GOT3 (cell line): ENCODE measurements around the gene FBXO31.
A peak's percentile ranks its signal among the peaks of the same experiment; 100 is the strongest.
"Not testable (repeated sequence)": the region's sequence is repeated elsewhere in the genome, so short reads cannot be mapped to it uniquely, and the experiment has no call there.

Source experiments
- DNase-seq: peaks from one replicate; lab custom pipeline; 2025; ENCODE audit warnings: mixed read lengths; lab: John Stamatoyannopoulos, UW

FBXO31 gene

DNA sequence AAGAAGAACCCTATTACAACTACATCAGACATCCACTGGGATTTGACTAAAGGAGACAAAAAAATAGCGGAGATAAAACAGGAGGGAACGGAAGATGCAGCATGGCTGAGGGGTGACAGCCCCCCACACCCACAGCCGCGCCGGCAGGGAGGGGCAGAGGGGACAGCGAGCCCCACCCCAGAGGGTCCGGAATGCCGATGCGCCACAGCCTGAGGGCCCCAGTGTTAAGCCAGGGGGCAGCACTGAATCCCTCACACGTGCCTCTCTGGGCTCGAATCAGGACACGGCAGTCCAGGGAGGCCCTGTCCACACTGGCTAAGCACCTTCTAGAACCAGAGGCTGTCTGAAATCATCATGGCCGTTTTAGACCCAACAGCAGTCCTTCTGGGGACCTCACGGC, 27.4 kb upstream of the FBXO31 start:
- no peak for DNase-seq

DNA sequence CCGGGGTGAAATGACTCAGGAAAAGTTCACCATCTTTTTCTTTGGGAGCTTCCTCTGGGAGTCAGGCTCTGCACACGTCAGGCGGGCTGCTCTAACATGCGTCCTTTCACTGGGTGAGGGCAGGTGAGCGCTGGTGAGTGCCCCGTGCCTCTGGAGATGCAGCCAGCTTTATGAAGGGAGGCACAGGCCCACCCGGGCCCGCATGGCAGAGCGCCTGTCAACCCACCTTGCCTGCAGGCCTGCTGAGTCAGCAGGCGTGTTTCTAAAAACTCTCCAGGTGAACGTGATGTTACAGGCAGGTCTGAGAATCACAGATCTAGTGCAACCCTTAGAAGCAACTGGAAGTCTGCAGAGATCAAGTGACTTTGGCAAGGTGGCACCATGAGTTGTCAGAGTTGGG, 27.0 kb upstream of the FBXO31 start:
- DNase-seq = no peak

DNA sequence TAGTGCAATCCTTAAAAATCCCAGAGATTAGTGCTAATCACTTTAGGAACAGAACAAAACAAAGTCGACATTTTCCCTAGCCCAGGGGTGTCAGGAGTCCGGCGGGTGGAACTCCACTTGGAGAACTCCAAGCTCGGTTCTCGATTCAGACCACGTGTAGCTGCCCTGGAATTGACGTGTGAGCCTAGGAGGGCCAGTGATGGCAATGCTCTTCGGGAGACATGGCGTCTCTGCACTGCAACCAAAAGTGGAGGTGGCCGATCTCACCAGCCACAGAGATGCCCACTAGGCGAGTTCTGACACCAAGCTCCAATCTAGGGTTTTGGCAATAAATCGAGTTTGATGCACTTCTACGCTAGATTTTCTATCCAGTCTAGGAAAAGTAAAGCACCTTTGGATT, 26.2 kb upstream of the FBXO31 start:
- DNase-seq = no peak

DNA sequence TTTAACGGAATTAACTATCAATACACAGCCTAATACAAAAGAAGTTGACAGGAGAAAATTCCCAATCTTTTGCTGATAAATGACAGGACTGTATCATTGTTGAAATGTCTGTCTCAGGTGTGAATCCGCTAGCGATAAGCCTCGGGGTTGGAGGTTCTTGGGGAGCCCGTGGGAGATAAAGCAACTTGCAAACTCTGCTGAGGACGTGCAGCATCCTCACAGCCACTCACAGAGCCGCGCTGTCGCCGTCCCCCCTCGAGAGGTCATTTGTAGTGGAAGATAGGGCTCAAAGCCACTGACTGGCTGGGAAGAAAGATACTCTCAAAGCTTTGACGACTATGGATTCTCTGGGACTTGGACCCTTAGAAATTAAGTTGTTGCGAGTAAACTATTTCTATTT, 25.6 kb upstream of the FBXO31 start:
- no peak for DNase-seq

DNA sequence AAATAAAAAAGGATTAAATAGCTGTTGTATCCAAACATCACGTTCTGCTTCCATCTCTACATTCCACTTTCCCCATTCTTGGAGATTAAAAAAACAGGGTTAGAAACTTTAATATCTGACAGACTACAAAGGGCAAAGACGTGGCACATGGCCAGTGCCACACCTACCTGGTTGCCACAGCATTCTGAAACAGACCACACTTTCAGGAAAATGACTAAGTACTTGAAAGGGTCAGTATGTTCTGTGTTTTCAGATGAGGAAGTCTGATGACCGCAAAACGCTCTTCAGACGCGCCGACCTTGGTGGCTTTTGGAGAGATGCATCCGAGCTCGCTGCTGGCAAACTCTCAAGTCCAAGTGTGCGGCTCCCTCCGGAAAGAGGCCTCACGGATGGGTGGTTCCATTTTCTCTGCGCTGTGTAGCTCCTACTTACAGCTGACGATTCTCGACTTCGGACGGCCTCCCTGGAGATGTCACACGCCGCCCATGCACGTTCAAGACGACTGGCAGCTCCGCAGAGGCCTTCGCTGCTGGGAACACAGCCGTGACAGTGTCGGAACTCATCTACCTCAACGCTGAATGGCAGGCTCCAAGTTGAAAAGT, 24.0 kb upstream of the FBXO31 start:
- no peak for DNase-seq

DNA sequence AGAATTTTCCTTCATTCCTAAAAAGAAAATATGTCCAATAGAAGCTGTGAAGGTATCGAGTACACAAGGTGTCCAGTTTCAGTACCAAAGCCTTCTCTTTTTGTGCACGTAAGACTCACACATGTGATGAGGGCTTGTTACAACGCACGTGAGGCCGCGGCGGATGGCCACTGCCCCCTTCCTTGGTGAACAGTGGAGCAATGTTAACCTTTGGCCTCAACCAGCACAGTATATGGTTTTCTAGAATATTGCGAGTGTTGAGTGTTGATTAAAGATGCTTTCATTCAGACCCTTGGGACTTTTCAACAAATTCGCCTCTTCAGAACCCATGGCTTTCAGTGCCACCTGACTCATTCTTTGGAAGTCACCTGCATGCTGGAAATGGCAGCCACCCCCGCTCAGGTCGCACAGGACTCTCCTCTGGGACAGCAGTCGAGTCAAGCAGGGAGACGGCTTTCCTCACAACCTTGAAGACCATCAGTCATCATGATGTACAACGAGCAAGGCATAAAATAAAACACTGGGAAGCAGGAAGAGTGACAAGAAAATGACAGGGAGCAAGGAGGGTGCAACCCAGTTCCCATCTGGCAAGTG, 23.0 kb upstream of the FBXO31 start:
- no peak for DNase-seq

DNA sequence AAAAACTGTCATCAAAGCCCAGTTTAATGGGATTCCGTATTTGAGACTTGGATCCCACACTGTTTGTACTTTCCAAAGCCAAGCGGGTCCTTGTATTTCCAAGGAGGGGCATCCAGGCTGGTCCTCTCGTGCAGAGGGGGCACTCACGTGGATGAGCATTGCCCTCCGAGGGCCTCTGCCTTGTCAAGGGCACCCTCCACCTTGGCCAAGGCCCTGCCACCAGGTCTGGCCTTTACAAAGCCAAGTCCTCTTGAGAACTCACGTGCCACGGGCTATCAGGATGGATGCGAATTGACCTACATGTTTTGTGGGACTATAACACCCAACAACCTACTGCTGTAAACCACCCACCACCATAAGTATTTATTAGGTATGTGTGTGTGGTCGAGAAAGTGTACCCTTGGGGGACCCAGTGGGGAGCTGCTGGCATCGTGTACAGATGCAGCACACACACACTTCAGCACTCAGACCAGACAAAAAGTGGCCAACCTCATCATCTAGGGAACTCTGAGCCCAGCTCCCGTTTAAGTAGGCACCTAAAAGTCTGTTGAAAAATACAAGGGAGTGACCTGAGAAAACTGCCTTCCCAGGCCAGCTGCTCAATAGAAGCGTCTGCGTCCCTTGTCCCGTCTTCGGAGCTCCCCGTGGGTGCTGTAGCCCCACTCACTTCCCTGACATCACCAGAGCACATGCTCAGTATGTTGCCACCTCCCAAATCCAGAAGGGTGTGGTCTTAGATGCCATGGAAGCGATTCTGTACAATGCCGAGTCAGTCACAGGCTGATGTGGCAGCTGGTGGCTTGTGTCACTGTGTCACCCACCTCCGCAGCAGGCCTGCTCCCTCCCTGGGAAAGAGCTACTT, 21.4 kb upstream of the FBXO31 start:
- no peak for DNase-seq

DNA sequence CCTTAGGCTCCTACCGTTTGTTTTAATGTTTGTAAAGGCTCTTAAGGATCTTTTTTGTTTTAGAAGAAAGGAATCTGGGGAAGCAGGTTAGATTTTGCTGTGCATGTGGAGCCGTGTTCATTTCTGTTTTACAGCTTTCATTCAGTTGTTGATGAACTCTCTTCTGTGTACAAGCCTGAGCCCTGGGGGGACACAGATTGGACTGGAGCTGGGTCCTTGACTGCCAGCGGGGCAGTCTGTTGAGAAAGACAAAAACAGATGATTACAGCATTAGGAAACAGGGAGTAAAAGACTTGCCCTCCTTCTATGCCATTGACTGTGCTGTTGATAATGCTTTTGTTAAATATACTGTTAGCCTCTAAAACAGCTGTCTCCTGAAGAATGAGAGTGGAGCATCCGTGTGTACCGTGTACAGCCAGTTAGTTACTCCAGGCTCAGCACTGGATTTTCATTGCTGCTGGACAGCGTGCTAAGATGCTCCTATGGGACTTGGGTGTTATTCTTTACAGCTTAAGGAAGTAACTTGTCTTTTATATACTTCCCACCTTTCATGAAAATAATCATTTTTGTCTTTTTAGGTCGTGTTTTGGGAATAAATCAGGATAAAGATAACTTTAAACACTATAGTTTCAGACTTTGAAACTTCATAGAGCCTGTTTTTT, 11.7 kb upstream of the FBXO31 start:
- no peak for DNase-seq

DNA sequence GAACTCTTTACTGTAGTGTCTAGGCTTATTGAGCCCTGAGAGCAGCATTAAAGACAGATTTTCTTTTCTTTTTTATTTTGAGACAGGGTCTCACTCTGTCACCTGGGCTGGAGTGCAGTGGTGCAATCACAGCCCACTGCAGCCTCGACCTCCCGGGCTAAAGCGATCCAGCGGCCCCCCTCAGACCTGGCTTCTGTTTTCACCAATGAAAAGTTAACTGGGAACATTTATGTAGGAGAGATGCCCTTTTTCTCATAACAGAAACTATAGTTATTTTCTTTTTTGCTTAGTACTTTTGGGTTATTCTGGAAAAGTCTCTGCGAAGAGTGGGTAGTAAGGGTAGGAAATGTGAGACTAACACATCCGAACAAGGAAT, 10.1 kb upstream of the FBXO31 start:
- no peak for DNase-seq

DNA sequence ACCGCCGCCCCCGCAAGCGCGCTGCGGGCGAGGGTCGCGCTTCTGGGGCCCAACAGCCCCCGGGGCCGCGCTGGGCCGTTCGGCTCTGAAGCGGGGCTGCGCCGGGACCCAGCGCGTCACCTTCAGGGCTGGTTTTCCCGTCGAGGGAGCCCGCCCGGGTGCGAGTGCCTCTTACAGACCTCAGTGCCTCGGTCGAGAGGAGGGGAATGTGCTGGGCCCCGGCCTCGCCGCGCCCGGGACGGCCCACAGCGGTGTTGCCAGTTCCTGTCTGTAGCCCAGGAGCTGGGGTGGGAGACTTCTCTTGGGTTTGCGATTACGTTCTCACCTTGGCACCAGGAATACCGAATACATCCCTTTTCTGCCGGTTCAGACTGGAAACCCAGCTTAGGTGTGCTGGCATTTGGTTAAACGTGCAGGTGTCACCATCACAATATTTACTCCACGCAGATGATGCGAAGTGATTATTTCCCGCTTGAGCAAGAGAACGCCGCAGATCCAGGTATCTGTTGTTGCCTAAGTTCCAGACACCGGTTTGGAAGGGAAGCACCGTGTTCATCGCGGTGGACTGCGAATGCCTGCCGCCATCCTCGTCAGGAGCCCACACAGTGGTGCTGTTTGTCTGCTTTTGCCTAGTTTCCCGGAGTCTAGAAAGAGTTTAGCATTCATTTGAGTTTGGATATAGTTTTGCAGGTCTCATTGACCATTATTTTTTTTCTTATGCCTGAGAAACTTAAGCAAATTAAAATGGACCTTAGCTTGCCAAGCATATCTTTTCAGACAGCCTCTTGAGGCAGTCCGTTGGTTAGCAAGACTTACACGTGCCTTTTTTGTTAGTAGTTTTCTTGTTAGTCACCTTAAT, 9.5 kb upstream of the FBXO31 start:
- no peak for DNase-seq

DNA sequence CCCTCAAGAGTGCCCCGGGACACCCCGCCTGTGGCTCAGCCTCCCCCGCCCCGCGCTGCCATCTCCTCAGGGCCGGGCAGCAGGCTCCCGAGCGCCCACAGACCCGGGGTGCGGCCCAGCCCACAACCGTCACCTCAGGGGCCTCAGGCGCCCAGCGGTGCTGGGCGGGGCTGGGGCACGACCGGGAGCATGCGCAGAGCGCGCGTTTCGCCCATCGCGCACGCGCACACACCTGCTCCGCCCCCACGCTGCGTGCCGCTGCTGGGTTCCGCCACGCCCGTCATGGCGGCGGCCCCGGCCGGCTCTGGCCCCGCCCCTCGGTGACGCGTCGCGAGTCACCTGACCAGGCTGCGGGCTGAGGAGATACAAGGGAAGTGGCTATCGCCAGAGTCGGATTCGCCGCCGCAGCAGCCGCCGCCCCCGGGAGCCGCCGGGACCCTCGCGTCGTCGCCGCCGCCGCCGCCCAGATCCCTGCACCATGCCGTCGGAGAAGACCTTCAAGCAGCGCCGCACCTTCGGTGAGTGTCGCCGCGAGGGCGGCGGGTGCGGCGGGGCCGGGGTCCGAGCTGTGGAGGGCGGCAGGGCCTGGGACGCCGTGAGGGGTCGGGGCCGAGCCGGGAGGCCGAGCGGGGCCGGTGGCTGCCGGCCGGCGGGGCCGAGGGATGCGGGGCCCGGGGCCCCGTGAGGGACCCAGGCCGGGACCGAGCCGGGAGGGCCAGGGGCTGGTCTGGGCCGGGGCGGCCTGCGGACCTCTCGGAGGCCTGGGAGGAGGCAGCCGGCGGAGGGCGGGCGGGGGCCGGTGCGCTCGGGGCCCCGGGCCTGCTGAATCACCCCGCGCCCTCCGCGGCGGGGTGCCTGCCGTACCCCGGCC, 8.6 kb upstream of the FBXO31 start, which contains the start of gene MAP1LC3B:
Gene MAP1LC3B, plus strand, starts transcription at position 387 of the 871 bp plus-strand sequence. Its CDS starts 92 bp downstream, at position 479.
- peak; percentile 96 for DNase-seq

DNA sequence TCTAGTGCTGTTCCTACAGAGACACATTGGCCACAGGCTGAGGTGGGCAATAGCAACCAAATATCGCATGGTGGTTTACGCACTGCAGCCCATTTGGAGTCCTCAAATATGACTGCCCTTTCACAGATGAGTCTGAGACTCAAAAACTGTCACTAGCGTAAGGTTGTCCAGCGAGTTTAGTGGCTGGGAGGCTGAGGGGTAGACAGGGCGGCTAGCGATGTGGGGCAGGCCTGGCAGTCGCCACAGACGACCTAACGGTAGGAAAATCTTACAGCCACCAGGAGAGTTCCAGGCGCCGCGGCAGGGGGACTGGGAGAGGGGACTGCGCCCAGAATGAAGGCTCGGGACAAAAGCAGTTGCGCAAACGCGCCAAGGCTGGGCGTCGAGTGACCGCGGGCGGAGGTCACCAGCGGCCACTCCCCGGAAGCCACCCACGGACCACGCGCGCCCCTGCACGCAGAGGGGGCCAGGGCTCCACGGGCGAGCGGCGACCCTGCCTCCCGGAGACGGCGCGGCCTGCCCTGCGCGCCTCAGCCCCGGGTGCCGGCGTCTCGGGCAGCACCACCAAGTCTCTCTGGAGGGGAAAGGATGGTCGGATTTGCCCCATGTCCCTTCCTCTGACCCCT, 7.9 kb upstream of the FBXO31 start:
- DNase-seq = no peak

DNA sequence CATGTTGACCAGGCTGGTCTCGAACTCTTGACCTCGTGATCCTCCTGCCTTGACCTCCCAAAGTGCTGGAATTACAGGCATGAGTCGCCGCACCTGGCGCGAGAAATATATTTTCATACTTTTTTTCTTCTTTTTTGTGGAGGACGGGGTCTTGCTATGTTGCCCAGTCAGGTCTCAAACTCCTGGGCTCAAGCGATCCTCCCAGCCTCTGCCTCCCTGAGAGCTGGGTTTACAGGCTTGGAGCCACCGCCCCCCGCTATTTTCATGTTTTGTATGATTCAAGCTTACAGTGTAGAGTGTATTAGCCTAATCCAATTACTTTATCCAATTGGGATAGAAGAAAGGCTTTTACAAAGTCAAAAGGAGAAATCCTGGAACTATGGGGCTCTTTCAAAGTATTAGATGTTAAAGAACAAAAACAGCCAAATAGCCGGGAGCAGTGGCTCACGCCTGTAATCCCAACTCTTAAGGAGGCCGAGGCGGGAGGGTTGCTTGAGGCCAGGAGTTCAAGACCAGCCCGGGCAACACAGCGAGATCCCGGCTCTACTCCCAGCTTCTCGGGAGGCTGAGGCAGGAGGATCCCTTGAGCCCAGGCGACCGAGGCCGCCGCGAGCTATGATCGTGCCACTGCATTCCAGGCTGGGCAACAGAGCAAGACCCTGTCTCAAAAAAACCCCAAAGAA, 7.2 kb upstream of the FBXO31 start:
- DNase-seq = no peak

DNA sequence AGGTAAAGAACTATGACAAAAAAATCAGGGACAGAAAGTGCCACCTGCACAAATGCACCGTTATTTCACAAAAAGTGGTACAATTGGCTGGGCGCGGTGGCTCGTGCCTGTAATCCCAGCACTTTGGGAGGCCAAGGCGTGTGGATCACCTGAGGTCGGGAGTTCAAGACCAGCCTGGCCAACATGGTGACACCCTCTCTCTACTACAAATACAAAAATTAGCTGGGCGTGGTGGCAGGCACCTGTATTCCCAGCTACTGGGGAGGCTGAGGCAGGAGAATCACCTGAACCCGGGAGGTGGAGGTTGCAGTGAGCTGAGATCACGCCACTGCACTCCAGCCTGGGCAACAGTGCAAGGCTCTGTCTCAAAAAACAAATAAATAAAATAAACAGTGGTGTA, 6.3 kb upstream of the FBXO31 start:
- DNase-seq = not testable (repeated sequence)

DNA sequence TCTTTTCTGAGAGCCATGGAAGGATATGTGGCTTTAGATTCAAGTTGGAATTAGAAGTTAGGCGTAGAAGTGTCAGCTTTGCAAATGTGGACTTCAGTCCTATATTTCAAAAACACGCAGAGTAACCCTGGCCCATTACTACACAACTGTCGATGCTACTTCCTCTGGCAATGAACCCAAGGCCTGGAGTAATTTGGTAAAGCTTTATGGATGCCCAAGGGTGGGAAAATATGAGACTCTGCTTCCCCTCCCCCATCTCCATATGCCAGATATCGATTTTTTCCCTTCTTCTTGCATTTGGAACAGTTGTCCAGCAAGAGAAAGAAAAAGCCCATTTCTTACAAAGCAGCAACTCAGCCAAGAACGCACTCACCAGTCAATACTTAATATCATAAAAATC, 5.7 kb upstream of the FBXO31 start:
- no peak for DNase-seq

DNA sequence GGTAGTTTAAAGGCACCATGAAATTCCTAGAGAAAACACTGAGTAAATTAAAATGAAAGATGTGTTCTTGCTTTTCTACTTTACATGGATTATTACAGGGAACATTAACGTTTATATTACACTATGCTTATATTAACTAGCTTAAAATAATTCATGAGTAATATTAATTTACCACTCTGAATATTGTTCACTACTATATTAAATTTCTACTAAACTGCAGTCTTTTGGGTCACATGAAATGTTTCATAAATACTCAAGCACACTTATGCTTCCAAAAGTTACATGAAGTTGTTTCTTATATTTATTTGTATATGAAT, 5.2 kb upstream of the FBXO31 start:
- no peak for DNase-seq

DNA sequence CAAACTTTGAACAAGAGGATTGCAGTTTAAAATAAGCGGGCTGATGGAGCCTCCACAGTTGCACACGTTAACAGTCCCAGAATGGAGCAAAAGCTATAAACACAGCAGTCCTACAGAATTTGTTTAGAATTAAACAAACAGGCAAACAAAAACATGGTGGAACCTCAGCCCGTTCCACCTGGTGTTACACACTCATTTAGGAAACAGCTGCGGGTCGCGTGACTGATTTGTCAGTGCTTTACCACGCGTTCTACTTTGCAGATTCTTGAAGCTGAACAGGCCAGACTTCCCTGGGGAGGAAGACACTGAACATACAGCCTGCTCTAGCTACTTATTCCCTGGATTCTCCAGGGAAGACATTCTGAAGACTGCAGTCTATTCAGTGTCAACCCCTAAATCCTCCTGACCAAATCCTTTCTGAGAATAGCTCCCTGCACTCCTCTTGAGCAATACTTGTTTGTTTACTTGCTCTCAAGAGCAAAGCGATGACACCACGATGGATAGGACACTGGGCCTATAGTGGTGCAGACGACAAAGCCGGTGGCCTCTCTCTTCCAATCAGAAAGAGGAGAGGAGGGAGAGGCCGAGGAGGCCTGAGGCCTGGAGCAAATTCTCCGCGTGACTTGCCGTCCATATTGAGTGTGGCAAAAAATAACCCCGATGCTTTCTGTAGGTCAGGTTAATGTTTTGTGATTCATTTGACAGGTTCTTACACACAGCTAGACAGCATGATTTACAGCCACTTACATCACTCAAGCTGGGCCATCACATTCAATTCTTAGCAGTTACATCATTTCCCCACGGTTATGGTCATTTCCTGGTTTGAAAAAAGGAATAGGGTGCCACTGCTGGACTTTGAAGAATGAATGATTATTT, 4.6 kb upstream of the FBXO31 start:
- DNase-seq = peak; percentile 78

DNA sequence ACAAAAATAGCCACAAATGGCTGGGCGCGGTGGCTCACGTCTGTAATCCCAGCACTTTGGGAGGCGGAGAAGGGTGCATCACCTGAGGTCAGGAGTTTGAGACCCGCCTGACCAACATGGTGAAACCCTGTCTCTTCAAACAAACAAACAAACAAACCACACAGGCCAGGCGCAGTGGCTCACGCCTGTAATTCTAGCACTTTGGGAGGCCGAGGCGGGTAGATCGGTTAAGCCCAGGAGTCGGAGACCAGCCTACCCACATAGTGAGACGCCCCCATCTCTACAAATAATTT, 1.2 kb upstream of the FBXO31 start:
- not testable (repeated sequence) for DNase-seq
